ENCODE results near the gene ANTKMT.
"Not testable (repeated sequence)": the region's sequence is repeated elsewhere in the genome, so short reads cannot be mapped to it uniquely, and the experiment has no call there.

The ANTKMT gene

GRCh38 chr16:728131-728889 lies 7.4 kb downstream of the ANTKMT start:
- peak; percentile 11 to 44 (median 36) for DNase-seq

GRCh38 chr16:728890-729744 lies 8.2 kb downstream of the ANTKMT start:
- peak in 1 of 6 experiments; percentile 9 for DNase-seq

GRCh38 chr16:729768-730665 lies 9.1 kb downstream of the ANTKMT start:
- no peak for DNase-seq

- DNase-seq, result no peak
Measured at GRCh38 chr16:730666-731509, 9.9 kb downstream of the ANTKMT start.

- DNase-seq, result no peak
Measured at GRCh38 chr16:732332-732731, 11.4 kb downstream of the ANTKMT start.

GRCh38 chr16:732936-733335 lies 12.0 kb downstream of the ANTKMT start:
- no peak for DNase-seq

- peak in 1 of 6 experiments; percentile 22 for DNase-seq
Measured at GRCh38 chr16:733382-734207, 12.6 kb downstream of the ANTKMT start.

- no peak for DNase-seq
Measured at GRCh38 chr16:734208-734980, 13.4 kb downstream of the ANTKMT start.

- no peak for DNase-seq
Measured at GRCh38 chr16:734981-735881, 14.3 kb downstream of the ANTKMT start.

GRCh38 chr16:735982-736453 lies 15.1 kb downstream of the ANTKMT start:
- DNase-seq, result no peak

GRCh38 chr16:736936-737481 lies 16.1 kb downstream of the ANTKMT start:
- no peak for DNase-seq

GRCh38 chr16:739560-740458 lies 18.9 kb downstream of the ANTKMT start:
- DNase-seq, result no peak

- DNase-seq, result no peak
Measured at GRCh38 chr16:740459-740763, 19.5 kb downstream of the ANTKMT start.

- peak; percentile 83 to 96 (median 92) for DNase-seq
Measured at GRCh38 chr16:740764-741505, 20.0 kb downstream of the ANTKMT start, which contains the start of gene CIAO3. Gene CIAO3 (minus strand): TSS chr16:740997. CDS start chr16:740985, 12 bp downstream.

GRCh38 chr16:741986-742629 lies 21.2 kb downstream of the ANTKMT start:
- DNase-seq, result no peak

GRCh38 chr16:742894-743293 lies 21.9 kb downstream of the ANTKMT start:
- not testable (repeated sequence) for DNase-seq
